CD4-positive, alpha-beta T cell treated with Interleukin-12 subunit alpha and Interleukin-12 subunit beta, for 1 hour (primary cell): Measurements from ENCODE around the gene C1orf198.
"Not testable (repeated sequence)": the region's sequence is repeated elsewhere in the genome, so short reads cannot be mapped to it uniquely, and the experiment has no call there.

Source experiments
- DNase-seq: peaks from one replicate; pipeline ENCODE4 v3.0.0-alpha.2; 2020

Gene C1orf198

DNA sequence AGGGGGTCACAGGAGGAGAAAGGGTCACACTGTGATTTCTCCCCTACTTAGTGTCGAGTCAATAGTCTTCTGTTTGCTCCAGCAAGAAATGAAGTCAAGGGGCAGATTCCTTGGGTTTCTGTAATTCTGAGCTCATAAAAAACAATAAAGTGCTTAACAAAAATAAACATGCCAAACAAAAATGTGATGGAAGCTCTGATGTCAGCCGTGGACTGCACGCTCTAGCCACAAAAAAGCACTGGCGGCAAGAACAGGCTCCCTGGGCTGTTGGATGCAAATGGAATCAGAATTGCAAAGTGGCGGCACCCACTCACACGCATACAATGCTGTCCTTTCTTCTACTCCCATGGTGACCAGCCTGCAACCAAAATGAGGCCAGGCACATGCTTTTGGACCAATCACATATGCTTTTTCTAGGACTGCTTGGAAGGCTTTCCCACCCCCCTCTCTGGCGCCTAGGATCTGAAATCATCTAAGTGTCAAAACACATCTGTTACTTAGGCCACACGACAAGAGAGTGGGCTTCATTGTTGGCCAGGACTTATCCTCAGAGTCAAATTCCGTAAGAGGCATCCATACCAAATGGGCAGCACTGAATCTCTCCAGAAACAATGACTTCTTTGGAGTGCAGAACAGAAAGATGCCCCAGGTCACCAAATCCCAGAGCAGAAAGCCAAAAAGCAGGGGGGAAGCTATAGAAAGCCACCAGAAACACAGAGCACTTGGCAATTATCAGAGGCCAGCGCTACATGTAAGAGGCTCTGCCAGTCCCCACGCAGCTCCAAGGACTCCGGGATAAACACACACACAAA, 9.2 kb downstream of the C1orf198 start:
- DNase-seq, result no peak

DNA sequence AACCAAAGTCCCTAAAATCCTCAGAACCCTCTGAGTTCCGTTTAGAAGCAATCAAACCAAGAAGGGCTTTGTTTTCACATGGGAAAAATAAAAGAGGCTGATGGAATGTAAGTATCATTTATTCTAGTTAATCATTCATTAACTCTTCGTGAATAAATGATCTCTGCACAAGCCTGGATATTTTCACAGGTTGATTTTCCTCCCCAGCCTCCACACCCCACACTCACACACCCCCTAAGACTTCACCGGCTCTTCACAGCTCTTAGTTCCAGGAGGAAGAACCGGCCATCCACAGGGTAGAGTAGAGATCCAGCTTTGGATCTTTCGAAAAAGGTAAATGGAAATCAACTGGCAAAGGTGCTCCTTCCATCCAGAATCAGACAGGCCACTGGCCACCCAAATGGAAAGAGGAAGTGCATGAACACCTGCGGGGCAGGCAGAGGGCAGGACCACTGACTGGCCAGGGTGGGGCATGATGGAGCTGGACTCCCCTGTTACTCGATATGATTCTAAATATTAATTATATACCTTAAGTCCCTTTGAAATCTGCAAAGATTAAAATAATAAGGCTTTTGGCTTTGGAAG, 10.0 kb downstream of the C1orf198 start:
- no peak for DNase-seq

DNA sequence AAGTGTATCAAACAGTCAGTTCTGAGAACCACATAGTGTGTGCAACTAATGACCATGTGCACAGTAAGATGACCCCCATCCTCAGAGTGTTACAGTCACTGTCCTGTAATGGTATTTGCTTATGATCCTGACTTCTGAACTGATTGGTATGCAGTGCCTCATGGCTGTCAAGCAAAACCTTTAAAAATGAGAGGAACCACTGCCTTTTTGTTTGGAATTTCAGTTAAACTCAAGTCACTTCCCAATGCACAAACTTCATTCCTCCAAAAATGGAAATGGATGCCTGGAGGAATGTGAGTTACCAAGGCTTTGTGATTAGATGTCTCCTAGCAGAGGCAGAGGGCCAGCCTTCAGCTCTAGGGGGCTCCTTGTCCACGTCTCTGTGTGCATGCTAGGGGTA, 10.5 kb downstream of the C1orf198 start:
- no peak for DNase-seq

DNA sequence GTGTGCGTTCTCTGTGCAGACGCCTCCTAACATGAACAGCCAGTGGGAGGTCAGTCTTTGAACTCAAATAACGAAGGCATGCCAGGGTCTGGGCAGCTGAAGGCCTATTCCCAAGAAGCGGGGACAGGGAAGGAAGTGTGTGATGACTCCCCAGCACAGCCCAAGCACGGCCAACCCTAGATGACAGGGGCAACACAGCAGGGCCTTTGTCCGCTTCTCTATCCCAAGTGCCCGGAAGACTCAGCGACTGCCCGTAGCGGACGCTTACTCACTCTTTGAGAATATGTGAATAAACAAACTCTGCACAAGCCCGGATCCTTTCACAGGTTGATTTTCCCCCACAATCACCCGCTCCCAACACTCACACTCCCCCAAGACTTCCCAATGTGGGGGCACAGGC, 11.2 kb downstream of the C1orf198 start:
- DNase-seq, result no peak

DNA sequence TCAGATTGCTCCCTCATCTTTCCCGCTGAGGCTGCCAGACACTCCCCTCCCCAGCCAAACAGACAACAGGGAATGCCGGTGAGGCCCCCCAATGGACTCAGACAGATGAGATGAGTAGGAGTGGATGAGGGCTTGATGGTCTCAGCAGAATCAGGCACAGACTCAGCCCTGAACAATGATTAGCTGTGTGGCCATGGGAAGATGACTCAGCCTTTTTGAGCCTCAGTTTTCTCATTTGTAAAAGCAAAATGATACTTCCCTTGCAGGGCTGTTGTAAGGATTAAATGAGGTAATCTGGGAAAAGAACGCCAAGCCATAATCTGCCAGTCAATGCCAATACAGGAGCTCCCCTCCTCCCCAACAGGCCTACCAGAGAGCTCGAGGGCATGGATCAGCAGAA, 12.4 kb downstream of the C1orf198 start:
- DNase-seq, result no peak

GRCh38 chr1:230854423-230854822, 13.9 kb downstream of the C1orf198 start:
- no peak for DNase-seq

- no peak for DNase-seq
These were observed 14.6 kb downstream of the C1orf198 start for GRCh38 chr1:230853731-230854130.

- no peak for DNase-seq
These were observed 15.4 kb downstream of the C1orf198 start for GRCh38 chr1:230852959-230853358.

DNA sequence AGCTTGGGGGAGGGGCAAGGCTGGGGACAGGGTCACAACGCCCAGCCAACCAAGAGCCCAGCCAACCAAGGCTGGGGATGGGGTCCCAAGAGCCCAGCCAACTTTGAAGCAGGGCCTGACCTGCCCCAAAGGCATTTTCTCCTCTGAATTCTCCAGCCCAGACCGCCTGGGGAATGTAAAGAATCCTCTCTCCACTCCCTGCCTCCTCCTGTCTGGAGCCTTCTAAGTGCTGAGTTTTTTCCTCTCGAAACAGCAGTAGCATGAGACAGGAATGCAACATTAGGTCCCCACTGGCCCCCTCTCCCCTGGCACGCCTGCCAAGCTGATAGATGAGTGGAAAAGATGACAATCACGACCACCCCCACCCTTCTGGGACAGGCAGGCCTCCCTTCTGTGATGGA, 17.0 kb downstream of the C1orf198 start:
- DNase-seq, result no peak

DNA sequence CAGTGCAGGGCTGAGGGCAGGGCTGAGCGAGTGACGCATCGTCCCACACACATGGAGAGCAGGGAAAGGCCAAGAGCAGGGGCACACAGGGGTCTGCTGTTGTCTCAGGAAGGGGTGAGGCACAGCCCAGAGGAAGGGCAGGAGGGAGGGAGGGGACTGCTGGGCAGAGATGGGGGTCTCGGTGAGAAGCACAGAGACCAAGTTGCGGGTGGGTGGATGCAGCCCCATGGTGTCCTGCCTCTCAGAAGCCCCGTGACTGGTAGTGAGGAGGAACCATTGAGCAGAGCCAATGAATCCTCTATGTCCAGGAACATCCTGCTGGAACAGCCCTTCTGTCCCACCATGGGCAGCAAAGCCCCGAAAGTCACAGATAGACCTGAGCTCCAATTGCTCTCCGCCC, 17.8 kb downstream of the C1orf198 start:
- DNase-seq, result no peak

- DNase-seq, result no peak
These were observed 18.7 kb downstream of the C1orf198 start for GRCh38 chr1:230849451-230850224.

GRCh38 chr1:230848235-230848634, 20.1 kb downstream of the C1orf198 start:
- DNase-seq, result no peak

- not testable (repeated sequence) for DNase-seq
These were observed 23.1 kb downstream of the C1orf198 start for GRCh38 chr1:230845184-230845583.

DNA sequence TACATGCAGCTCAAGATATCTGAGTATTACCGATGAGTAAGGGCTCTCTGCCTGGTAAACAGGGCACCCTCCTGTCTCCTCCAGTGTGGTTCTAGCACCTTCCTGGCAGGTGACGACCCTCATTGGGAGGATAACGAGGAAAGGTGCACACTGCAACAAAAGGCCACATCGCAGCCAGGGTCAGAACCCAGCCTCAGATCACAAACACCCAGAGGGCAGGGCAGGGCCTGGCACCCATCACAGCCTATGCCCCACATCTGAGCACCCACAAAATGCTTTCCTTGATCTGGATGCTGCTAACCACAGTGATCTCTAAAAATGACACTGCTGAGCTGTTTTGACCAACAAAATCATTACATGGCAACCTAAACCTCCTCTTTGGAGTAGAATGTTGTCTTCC, 23.8 kb downstream of the C1orf198 start:
- DNase-seq, result no peak

DNA sequence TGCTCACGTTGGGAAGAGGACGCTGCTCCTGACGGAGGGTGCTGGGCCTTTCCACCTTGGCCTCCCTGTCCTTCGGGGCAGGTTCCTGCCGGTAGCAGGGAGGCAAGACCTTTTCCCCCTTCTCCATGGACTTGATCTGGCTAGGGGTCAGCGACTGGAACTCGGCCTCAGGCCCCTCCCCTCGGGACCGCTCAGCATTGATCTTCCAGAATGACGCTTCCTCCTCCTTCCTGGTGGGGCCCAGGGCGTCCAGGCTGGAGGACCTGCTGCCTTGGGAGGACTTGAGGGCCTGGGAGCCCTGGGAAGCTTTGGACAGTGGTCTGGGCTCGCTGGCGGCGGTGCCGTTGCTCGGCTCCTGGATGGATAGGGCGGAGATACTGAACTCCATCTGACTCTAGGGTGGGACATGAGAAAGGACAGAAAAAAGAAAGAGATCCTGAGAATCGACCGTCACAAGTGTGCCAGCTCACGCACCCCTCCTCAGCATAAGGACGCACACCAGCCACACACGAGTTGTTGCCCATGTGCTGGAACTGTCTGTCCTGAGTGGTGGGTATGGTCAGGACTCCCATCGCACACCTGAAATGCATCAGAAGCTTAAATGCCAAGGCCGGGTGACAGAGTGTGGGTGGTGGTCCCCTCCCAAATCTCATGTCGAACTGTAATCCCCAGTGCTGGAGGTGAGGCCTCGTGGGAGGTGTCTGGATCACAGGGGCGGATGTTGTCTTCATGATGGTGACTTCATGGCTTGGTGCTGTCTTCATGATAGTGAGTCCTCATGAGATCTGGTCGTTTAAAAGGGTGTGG, 24.6 kb downstream of the C1orf198 start:
- no peak for DNase-seq

DNA sequence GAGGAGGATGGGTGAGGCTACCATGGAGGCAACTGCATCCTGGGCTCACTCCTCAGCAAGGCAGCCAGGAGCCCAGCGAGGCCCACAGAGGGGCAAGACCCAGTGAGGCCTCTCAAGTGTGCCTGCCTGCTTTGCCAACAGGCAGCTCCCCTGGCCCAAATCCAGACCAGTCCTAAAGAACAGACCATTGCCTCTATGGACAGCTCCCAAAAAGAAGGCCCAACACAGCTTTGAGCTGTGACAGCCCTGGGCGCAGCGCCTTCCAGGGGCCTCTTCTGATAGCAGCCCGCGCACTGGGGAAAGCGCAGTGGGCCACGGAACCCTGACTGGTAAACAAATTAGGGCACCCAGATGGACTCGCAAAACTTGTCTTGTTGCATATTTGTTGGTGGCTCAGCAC, 25.5 kb downstream of the C1orf198 start:
- no peak for DNase-seq

- DNase-seq, result no peak
These were observed 29.1 kb downstream of the C1orf198 start for GRCh38 chr1:230839173-230839572.

DNA sequence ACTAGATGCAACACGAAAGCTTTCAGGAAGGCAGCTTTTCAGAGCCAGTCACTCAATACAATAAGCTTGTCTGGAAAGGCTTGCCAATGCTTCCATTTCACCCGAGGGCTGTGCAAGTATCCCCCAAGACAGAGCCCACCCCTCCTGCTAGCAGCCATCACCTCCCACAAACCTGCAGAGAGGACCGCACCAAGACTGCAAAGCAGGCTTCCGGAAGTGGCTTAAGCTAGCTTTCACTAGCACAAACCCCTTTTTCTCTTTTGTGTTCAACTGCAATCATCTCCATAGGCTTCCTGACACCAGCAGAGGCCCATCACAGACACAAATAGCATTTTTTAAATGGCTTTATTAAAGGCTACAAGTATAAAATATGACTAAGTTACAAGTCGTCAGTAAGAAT, 31.5 kb downstream of the C1orf198 start:
- no peak for DNase-seq

- DNase-seq, result no peak
These were observed 32.0 kb downstream of the C1orf198 start for GRCh38 chr1:230836347-230836746.

GRCh38 chr1:230834292-230834691, 34.0 kb downstream of the C1orf198 start:
- DNase-seq, result no peak

- no peak for DNase-seq
These were observed 34.8 kb downstream of the C1orf198 start for GRCh38 chr1:230833511-230833910.

DNA sequence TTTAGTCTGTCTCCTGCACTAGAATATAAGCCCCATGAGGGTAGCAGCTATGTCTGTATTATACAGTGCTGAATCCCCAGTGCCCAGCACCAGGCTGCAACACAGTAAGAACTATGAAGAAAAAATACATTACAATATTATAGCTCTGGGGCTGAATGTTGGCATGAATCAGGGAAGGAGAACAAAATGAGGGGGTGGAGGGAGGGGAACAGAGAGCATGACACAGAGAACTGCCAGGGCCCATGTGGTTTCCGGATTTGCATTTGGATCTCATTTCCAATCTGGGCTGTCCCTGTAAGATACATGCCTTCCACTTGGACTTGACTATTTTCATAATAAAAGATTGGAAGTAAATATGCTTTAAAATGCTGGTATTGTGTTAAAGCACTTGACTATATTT, 35.8 kb downstream of the C1orf198 start:
- no peak for DNase-seq

- no peak for DNase-seq
These were observed 36.5 kb downstream of the C1orf198 start for GRCh38 chr1:230831771-230832170.
